Skin of body (tissue), 2 donors: Measurements from ENCODE around the gene WDR81. TPM values are rescaled to one million over a fixed set of nuclear protein-coding genes. Genes with fewer than 3 reads are reported as not detected.
A peak's percentile ranks its signal among the peaks of the same experiment; 100 is the strongest.
"Not testable (repeated sequence)": the region's sequence is repeated elsewhere in the genome, so short reads cannot be mapped to it uniquely, and the experiment has no call there.

Experiments
- DNase-seq: peaks from one replicate; lab custom pipeline; 2025; lab: John Stamatoyannopoulos, UW
- total RNA-seq: library from RNA; depleted of rRNA; stranded (reverse); fragments of >200 nt; gene quantifications from one replicate; pipeline ENCODE4 v1.2.3, GENCODE V29; 2014

WDR81 gene
- total RNA-seq, 1 donor from 2014 or later: 10.6 TPM

DNA sequence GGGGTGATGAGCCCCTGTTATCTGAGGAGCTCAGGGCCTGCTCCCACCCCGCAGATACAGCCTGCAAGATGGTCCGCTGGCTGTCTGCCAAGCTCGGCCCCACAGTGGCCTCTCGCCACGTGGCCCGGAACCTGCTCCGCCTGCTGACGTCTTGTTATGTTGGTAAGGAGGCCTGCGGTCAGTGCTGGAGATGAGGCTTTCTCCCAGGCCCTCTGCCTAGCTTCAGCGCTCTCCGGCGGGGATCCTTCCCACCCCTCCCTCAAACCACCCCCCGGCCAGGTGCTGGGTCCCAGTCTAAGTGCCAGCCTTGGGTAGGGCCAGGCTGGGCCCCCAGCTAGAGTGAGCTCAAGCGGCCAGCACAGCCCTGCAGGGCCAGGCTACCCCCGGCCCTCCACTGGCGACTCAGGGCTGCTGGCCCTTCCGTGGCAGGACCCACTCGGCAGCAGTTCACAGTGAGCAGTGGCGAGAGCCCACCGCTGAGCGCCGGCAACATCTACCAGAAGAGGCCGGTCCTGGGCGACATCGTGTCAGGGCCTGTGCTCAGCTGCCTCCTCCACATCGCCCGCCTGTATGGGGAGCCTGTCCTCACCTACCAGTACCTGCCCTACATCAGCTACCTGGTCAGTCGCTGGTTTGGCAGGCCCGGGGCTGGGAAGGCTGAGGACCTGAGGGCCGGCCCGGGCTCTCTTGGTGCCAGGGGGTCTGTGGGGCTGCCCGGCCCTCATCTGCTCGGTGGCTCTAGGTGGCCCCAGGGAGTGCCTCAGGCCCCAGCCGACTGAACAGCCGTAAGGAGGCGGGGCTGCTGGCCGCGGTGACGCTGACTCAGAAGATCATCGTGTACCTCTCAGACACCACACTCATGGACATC lies 6.1 kb downstream of the WDR81 start:
- DNase-seq: peak; percentile 47

- DNase-seq: no peak
Measured at GRCh38 chr17:1731194-1731506, 6.6 kb downstream of the WDR81 start.

- no peak for DNase-seq
Measured at GRCh38 chr17:1732241-1732832, 7.8 kb downstream of the WDR81 start.

DNA sequence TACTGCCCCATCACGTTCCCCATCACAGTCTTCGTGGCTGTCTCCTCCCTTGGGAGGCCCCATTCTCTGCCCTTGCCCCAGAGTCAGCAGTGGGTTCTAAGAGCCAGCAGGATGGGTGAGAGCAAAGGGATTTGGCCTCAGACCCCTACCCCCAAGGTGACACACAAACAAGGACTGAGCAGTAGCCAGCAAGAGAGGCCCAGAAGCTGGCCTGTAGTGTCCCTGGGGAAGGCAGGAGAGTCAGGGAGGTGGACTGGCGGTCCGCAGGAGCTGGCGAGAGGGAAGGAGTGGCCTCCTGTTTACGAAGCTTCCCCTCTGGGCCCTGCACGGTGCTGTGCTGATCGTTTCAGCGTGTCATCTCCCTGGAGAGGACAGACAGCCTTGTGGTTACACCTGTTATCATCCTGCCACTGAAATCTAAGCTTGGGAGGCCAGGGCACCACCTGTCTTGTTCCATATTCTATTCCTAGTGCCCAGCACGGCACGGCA lies 8.4 kb downstream of the WDR81 start:
- no peak for DNase-seq

DNA sequence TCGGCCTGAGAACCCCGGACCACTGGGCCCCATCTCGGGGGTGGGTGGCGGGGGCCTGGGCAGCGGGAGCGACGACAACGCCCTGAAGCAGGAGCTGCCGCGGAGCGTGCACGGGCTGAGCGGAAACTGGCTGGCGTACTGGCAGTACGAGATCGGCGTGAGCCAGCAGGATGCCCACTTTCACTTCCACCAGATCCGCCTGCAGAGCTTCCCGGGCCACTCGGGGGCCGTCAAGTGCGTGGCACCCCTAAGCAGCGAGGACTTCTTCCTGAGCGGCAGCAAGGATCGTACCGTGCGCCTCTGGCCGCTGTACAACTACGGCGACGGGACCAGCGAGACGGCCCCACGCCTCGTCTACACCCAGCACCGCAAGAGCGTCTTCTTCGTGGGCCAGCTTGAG lies 9.3 kb downstream of the WDR81 start:
- DNase-seq: no peak

GRCh38 chr17:1735418-1735817 lies 10.9 kb downstream of the WDR81 start:
- DNase-seq: no peak

GRCh38 chr17:1735834-1736347 lies 11.4 kb downstream of the WDR81 start:
- no peak for DNase-seq

DNA sequence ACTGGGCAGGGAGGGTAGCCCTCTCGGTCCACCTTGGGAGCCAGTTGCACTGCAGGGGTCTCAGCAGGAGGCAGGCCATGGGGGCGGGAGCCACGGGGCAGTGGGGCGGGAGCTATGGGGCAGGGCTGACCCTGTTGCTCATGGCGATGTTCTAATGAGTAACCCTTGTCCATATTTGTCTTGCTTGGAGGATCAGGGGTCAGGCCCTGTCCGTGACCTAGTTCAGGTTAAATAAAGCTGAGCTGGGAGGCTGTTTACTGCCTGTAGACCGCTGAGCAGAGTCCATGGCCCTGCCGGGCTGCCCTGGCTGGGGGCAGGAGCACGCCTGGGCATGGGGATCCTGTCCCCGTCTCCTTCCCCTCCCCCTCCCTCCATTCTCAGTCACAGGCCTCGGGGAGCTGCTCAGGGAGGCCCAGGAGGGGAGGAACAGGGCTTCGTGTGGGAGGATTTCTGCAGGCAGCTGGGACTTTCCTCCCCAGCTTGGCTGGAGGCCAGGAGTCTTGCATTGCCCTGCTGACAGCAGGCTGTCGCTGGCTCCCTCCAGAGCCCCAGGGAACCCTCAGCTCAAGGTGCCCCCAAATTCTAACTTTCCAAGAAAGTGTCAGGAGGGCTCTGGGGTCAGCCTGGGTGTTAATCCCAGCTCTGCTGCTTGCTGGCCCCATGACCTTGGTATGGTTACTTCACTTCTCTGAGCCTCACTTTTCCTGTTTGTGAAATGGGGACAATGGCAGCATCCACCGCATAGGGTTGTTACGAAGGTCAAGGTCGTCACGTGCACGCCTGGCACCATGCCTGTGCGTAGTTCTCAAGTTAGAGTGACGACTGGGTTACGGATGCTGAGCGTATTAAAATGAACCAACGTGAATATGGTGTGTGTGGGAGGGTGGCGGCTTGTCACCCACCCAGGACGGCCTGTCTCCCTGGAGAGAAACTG lies 12.1 kb downstream of the WDR81 start:
- DNase-seq: no peak

DNA sequence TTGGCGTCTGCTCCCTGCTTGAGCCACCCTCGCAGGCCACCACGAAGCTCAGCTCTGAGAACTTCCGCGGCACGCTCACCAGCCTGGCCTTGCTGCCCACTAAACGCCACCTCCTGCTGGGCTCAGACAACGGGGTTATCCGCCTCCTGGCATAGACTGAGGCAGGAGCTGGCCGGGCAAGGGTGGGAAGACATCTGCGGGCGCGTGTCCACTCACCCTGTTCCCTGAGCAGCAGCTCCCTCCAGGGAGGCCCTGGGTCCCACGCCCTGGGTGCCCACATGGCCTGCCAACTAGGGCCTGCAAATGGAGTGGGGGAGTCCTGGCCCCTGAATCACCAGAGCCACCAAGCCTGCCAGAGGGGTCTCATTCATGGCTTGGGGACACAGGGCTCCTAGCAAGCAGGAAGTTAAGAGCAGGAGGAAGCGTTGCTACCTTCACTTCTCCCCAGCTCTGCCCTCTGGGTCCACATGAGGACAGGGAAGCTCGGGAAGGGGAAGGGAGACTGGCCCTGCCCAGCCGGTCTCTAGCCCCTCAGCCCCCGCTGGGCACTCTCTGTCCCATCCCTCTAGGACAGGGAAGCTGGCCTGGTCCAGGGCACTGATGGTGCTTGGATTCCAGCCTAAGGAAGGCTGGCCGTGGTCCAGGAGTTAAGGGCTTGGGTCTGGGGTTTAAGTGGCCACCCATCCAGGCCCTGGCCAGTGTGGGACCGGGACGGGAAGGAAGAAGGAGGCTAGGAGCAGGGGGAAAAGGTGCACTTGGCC lies 13.2 kb downstream of the WDR81 start:
- DNase-seq: no peak

DNA sequence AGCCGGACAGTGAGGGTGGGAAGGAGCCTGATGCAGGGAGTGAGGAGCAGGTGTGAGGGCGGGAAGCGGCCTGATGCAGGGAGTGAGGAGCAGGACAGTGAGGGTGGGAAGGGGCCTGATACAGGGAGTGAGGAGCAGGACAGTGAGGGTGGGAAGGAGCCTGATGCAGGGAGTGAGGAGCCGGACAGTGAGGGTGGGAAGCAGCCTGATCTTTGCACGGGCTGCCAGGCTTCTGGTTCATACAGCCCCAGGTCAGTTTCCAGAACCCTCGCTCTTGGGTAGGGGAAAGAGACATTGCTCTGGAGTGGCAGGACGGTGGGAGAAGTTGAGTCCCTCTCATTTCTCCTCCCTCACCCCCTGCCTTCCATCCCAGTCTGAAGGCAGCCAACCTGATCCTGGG lies 17.4 kb downstream of the WDR81 start:
- DNase-seq: not testable (repeated sequence)

DNA sequence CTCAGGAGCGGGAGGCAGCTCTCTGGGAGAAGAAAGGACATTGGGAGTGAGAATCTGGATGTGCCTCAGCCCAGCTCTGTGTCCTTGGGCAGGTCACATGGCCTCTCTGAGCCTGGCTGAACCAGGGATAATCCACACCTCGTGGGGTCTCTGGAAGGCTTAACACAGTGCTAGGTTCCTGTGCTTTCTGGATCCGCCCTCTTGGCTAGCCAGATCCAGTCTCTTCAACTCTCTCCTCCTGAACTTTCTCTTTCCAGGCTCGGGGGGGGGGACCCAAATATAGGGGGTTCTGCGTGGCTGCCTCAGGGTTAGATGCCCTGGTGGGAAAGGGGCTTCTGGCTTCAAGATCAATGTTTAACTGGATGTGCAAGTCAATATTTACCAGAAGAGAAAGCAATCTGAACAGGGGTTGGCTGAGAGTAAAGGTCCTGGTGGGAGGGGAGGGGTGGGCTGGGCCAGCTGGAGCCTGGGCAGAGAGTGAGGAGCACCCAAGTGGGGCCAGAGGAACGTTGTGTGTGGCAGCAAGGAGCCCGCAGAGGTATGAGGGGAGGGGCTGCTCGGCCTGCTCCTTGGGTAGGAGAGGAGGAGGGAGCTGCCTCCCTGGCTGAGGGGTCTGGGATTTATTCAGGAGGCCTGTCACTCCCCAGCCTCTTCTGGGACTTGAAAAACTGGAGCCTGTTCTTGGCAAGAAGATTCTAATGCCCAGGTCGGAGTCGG lies 18.0 kb downstream of the WDR81 start, which contains the start of gene SERPINF2:
Gene SERPINF2 (plus strand): TSS at position 501 of the 717 bp plus-strand sequence. CDS start 2,125 bp downstream, outside the sequence.
- no peak for DNase-seq

DNA sequence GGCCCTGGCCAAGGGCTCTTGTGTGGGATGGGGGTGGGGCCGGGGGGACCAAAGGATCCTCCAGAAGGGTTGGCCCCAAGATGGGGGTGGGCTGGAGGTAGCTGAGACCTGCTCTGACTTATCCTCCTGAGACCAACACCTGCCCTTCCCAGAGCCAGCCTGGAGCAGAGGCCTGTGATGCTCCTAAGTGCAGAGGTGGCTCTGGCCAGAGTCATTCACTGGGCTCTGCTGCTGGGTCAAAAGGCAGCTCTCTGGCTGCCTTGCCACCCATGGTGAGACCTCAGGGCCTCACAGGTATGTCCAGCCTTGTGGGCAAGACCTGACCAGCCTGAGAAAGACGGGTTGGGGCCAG lies 18.6 kb downstream of the WDR81 start:
- DNase-seq: no peak

DNA sequence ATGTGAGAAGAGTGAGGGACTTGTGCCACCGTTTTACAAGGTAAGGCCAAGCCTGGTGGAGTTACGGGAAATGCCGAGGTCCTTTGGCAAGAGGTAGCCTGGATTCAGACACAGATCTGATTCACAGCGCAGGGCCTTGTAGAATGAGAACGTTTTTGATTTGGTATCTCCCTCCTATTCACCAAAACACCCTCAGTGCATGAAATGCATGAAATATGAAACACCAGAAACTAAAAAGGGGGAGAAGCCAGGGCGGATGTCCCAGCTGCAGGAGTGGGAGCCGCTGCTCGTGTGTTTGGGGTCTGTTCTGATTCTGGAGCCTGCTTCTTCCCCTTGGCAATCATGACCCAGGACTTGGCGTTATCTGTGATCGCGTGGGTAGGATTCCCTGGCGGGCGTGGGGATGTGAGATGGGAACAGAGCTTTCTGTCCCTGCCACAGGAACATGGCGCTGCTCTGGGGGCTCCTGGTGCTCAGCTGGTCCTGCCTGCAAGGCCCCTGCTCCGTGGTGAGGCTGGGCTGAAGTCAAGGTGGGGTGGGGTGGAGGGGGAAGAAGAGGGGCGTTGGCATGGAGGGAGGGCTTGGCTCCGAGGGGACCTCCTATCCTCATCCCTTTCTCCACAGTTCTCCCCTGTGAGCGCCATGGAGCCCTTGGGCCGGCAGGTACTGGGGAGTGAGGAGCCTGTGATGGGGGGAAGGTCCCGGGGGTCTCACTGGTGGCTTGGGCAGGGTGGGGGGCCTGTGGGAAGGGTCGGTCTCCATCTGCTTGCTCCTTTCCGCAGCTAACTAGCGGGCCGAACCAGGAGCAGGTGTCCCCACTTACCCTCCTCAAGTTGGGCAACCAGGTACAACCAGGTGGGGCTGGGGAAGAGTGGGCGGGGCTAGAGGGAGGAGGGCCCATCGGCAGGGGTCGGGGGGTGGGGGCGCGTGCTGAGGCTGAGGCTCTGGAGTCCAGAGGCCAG lies 20.3 kb downstream of the WDR81 start:
- DNase-seq: no peak

DNA sequence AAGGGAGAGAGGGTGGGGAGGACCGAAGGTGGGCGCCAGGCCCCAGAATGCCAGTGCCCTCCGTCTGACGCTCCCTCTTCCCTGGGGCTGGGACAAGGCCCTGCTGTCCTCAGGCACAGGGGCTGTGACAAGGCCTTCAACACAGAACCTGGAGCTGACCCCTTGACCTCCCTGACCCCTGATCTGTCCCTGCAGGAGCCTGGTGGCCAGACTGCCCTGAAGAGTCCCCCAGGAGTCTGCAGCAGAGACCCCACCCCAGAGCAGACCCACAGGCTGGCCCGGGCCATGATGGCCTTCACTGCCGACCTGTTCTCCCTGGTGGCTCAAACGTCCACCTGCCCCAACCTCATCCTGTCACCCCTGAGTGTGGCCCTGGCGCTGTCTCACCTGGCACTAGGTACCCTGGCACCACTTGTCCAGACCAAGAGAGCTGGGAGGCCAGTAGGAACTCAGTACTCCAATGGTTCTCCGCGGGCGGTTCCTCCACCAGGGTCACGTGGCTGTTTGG lies 21.1 kb downstream of the WDR81 start:
- DNase-seq: no peak

DNA sequence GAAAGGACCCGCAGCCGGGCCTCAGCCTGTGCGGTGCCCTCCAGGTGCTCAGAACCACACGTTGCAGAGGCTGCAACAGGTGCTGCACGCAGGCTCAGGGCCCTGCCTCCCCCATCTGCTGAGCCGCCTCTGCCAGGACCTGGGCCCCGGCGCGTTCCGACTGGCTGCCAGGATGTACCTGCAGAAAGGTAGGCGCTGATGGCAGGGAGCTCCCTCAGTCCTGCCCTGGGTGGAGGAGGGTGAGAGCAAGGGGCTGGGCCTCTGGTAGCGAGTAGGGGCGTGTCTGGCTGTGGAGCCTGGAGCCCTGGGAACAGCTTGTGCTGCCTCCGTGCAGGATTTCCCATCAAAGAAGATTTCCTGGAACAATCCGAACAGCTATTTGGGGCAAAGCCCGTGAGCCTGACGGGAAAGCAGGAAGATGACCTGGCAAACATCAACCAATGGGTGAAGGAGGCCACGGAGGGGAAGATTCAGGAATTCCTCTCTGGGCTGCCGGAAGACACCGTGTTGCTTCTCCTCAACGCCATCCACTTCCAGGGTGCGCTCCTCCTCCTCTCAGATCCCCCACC lies 22.6 kb downstream of the WDR81 start:
- no peak for DNase-seq

GRCh38 chr17:1750628-1751027 lies 26.1 kb downstream of the WDR81 start:
- no peak for DNase-seq

- DNase-seq: no peak
Measured at GRCh38 chr17:1752425-1753262, 28.1 kb downstream of the WDR81 start.
